Measurements from ENCODE around the gene NLRP7.
"Not testable (repeated sequence)": the region's sequence is repeated elsewhere in the genome, so short reads cannot be mapped to it uniquely, and the experiment has no call there.

The NLRP7 gene

GRCh38 chr19:54918499-54918898 lies 28.8 kb downstream of the NLRP7 start:
- DNase-seq = no peak

- no peak for DNase-seq
Measured at GRCh38 chr19:54916822-54917221, 30.5 kb downstream of the NLRP7 start.

- DNase-seq = not testable (repeated sequence)
Measured at GRCh38 chr19:54907899-54908298, 39.4 kb downstream of the NLRP7 start.

- DNase-seq = no peak
Measured at GRCh38 chr19:54906819-54907218, 40.5 kb downstream of the NLRP7 start.

- no peak for DNase-seq
Measured at GRCh38 chr19:54905803-54906511, 41.4 kb downstream of the NLRP7 start, which contains the start of gene NCR1. NCR1 (plus strand) TSS chr19:54906148; CDS start chr19:54906188, 40 bp downstream.

- DNase-seq = no peak
Measured at GRCh38 chr19:54905421-54905802, 41.9 kb downstream of the NLRP7 start.

GRCh38 chr19:54904261-54904660 lies 43.1 kb downstream of the NLRP7 start:
- not testable (repeated sequence) for DNase-seq

GRCh38 chr19:54903303-54903702 lies 44.0 kb downstream of the NLRP7 start:
- no peak for DNase-seq

GRCh38 chr19:54902061-54902460 lies 45.3 kb downstream of the NLRP7 start:
- DNase-seq = no peak

- not testable (repeated sequence) for DNase-seq
Measured at GRCh38 chr19:54901153-54901552, 46.2 kb downstream of the NLRP7 start.

- DNase-seq = not testable (repeated sequence)
Measured at GRCh38 chr19:54899646-54900045, 47.7 kb downstream of the NLRP7 start.

- DNase-seq = not testable (repeated sequence)
Measured at GRCh38 chr19:54898685-54899084, 48.6 kb downstream of the NLRP7 start.

- DNase-seq = no peak
Measured at GRCh38 chr19:54896036-54896435, 51.3 kb downstream of the NLRP7 start.

- not testable (repeated sequence) for DNase-seq
Measured at GRCh38 chr19:54894106-54894505, 53.2 kb downstream of the NLRP7 start.

GRCh38 chr19:54893406-54893805 lies 53.9 kb downstream of the NLRP7 start:
- DNase-seq = no peak

GRCh38 chr19:54889566-54889965 lies 57.8 kb downstream of the NLRP7 start:
- no peak for DNase-seq

- no peak for DNase-seq
Measured at GRCh38 chr19:54888239-54888638, 59.1 kb downstream of the NLRP7 start.

- DNase-seq = no peak
Measured at GRCh38 chr19:54883228-54883627, 64.1 kb downstream of the NLRP7 start.

GRCh38 chr19:54882758-54883157 lies 64.6 kb downstream of the NLRP7 start:
- no peak for DNase-seq

GRCh38 chr19:54881884-54882283 lies 65.4 kb downstream of the NLRP7 start:
- no peak for DNase-seq

GRCh38 chr19:54877471-54877870 lies 69.9 kb downstream of the NLRP7 start:
- DNase-seq = no peak

GRCh38 chr19:54875506-54875905 lies 71.8 kb downstream of the NLRP7 start:
- no peak for DNase-seq

GRCh38 chr19:54873990-54874389 lies 73.3 kb downstream of the NLRP7 start, which contains the start of gene FCAR:
FCAR (plus strand) TSS chr19:54874235; CDS start chr19:54874290, 55 bp downstream.
- no peak for DNase-seq
